ENCODE results near the gene MRPS5. TPM values are rescaled to one million over a fixed set of nuclear protein-coding genes. Genes with fewer than 3 reads are reported as not detected.

Gene MRPS5
- total RNA-seq, 3 donors from 2014 or later: 37.4 to 54.4 (median 43.8) TPM

DNA sequence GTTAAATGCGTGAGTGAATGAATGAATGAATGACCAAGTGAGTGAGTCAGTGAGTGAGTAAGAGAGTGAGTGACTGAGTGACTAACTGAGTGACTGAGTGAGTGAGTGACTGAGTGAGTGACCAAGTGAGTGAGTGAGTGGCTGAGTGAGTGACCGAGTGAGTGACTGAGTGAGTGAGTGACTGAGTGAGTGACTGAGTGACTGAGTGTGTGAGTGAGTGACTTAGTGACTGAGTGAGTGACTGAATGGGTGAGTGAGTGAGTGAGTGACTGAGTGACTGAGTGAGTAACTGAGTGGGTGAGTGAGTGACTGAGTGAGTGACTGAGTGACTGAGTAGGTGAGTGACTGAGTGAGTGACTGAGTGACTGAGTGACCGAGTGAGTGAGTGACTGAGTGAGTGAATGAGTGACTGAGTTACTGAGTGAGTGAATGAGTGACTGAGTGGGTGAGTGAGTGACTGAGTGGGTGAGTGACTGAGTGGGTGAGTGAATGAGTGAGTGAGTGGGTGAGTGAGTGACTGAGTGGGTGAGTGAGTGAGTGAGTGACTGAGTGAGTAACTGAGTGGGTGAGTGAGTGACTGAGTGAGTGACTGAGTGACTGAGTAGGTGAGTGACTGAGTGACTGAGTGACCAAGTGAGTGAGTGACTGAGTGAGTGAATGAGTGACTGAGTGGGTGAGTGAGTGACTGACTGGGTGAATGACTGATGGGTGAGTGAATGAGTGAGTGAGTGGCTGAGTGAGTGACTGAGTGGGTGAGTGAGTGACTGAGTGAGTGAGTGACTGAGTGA is 84.8 kb downstream of the MRPS5 start:
- intact Hi-C loops (cut with DNase I; ENCODE audit: low total_unique reads): no loop called here
- no peak for TF ChIP-seq CTCF (IDR thresholded peaks at IDR 0.05)
- no peak for TF ChIP-seq POLR2AphosphoS5 (IDR thresholded peaks at IDR 0.05)
- no peak for TF ChIP-seq POLR2A (IDR thresholded peaks at IDR 0.05)
- H3K4me1 ChIP-seq: no peaks in the 10 kb centered on the region
- H3K36me3 ChIP-seq: no peaks in the 10 kb centered on the region
- peaks cover 0 to 10% of the 10 kb centered on the region in 2 donors for H3K27me3 ChIP-seq
- H3K4me3 ChIP-seq: no peak overlapping the region
- no peak for DNase-seq (ENCODE audit: low spot score in 2 of 2)
- H3K9me3 ChIP-seq: no peaks in the 10 kb centered on the region
- no peak overlapping the region for H3K27ac ChIP-seq

Other genes with a start within 250 kb of the MRPS5 start
- 1 to 10 TPM in 1 of 3 donors, under 1 TPM in 1, not detected in 1; 0.32 to 2.3 TPM for gene MAL, start 96.1 kb downstream of the MRPS5 start, total RNA-seq
- gene ZNF514, start 38.0 kb upstream of the MRPS5 start, total RNA-seq: 10 to 100 TPM; 18.7 to 36.1 (median 25.3) TPM
- 1 to 10 TPM; 2.4 to 8.2 (median 3.6) TPM for gene ZNF2, start 44.0 kb upstream of the MRPS5 start, total RNA-seq
- 1 to 10 TPM; 3.7 to 8.6 (median 6.9) TPM for gene ZNF892, start 85.7 kb upstream of the MRPS5 start, total RNA-seq
- 10 to 100 TPM in 2 of 3 donors, 1 to 10 TPM in 1; 1.4 to 48.8 (median 47.7) TPM for gene PROM2, start 152.6 kb upstream of the MRPS5 start, total RNA-seq
- 10 to 100 TPM; 14.4 to 30.1 (median 15.1) TPM for gene KCNIP3, start 175.5 kb upstream of the MRPS5 start, total RNA-seq

Measured in breast epithelium (tissue), 4 donors.